Body of pancreas (tissue), 4 donors: ENCODE results near the gene PNPLA7. TPM values are rescaled to one million over a fixed set of nuclear protein-coding genes. Genes with fewer than 3 reads are reported as not detected.

Experiments
- ATAC-seq: fragments of 150-250 bp; one replicate; pipeline ENCODE4 v1.9.1; 2016
- DNase-seq, 4 donors: peaks; one replicate each; pipeline ENCODE4 v3.0.0-alpha.2; 2019
- H3K27ac ChIP-seq, 4 donors: fragments of 200-600 bp; sonication (generic); 1 replicate in 3 of 4; 2 replicates in 1 of 4; pipeline versions ENCODE4 v1.5.1 to v1.6.1; 2016 to 2019; ENCODE audit warnings: mild to moderate bottlenecking in 1 of 4, mixed read lengths in 1 of 4, moderate library complexity in 1 of 4
- H3K27me3 ChIP-seq, 2 donors: fragments of 200-600 bp; sonication (generic); one replicate each; pipeline ENCODE4 v1.6.0; 2016; ENCODE audit warnings: mild to moderate bottlenecking in 1 of 2
- H3K36me3 ChIP-seq, 2 donors: fragments of 200-600 bp; sonication (generic); replicated peaks in 1 of 2; 2 replicates each; pipeline ENCODE4 v1.5.1; 2016; ENCODE audit warnings: low read depth in 2 of 2; ENCODE audit not compliant: insufficient read depth in 1 of 2
- H3K4me1 ChIP-seq: fragments of 200-600 bp; sonication (generic); one replicate; pipeline ENCODE4 v1.6.0; 2016
- H3K4me3 ChIP-seq, 2 donors: fragments of 200-600 bp; sonication (generic); 1 replicate in 1 of 2; 2 replicates in 1 of 2; pipeline ENCODE4 v1.5.1; 2016 to 2019
- H3K9me3 ChIP-seq, 3 donors: fragments of 200-600 bp; sonication (generic); 1 replicate in 2 of 3; 2 replicates in 1 of 3; pipeline ENCODE4 v1.5.1; 2016
- CTCF ChIP-seq, 7 experiments: fragments of 450-650 bp in 4 of 7; fragments of 200-600 bp in 3 of 7; sonication (generic) in 3 of 7; IDR thresholded peaks; one replicate each; pipeline ENCODE4 v1.5.1; 2016 to 2019; ENCODE audit warnings: antibody characterized with exemption in 7 of 7
- POLR2A ChIP-seq, 3 donors: fragments of 450-650 bp; IDR thresholded peaks; one replicate each; pipeline ENCODE4 v1.6.1; 2016; ENCODE audit warnings: antibody characterized with exemption in 3 of 3, mild to moderate bottlenecking in 2 of 3
- WGBS, 2 donors: methylation state at CpG; one replicate each; pipeline ENCODE4 v1.1.5; 2017; 5-methylcytosine and 5-hydroxymethylcytosine counted together
- intact Hi-C: fragments of 100-400 bp; cut with DNase I; formaldehyde crosslinking; loops from one replicate; pipeline ENCODE4 v1.15.1; 2023
- total RNA-seq, 2 donors: library from RNA; depleted of rRNA; stranded (reverse); fragments of >200 nt; gene quantifications; one replicate each; pipeline ENCODE4 v1.1.0, GENCODE V29; 2016

The PNPLA7 gene
- total RNA-seq, 2 donors from 2014 or later, result 16.1 to 27.7 TPM

GRCh38 chr9:137505421-137506140, 44.6 kb downstream of the PNPLA7 start:
- DNase-seq (no peak), ATAC-seq (no peak)
- WGBS, 2 donors, result 91% methylated on average over 12 to 27 of the region's 28 CpGs
- Histone ChIP-seq H3K4me3 (no peak overlapping the region), H3K27me3 (no peaks in the 10 kb centered on the region), H3K36me3 (no peaks in the 10 kb centered on the region), H3K9me3 (no peaks in the 10 kb centered on the region), H3K27ac (no peak overlapping the region), H3K4me1 (no peaks in the 10 kb centered on the region)
- TF ChIP-seq CTCF (IDR thresholded peaks at IDR 0.05) (no peak), POLR2A (IDR thresholded peaks at IDR 0.05) (no peak)
- intact Hi-C loops, result no loop called here

GRCh38 chr9:137504432-137504777, 45.8 kb downstream of the PNPLA7 start:
- no peak for DNase-seq
- no peaks in the 10 kb centered on the region for H3K9me3 ChIP-seq
- H3K27me3 ChIP-seq, result no peaks in the 10 kb centered on the region
- H3K36me3 ChIP-seq, result no peaks in the 10 kb centered on the region
- ATAC-seq, result no peak
- WGBS, 2 donors, result 86 to 90% methylated on average over 7 of the region's 7 CpGs
- no peak overlapping the region for H3K27ac ChIP-seq
- no peaks in the 10 kb centered on the region for H3K4me1 ChIP-seq
- H3K4me3 ChIP-seq, result no peak overlapping the region
- no peak for TF ChIP-seq POLR2A (IDR thresholded peaks at IDR 0.05)
- TF ChIP-seq CTCF (IDR thresholded peaks at IDR 0.05), result no peak
- intact Hi-C loops, result no loop called here

- Histone ChIP-seq H3K9me3 (no peaks in the 10 kb centered on the region), H3K4me3 (no peak overlapping the region), H3K36me3 (peaks cover 0 to 2% of the 10 kb centered on the region in 2 donors), H3K4me1 (no peaks in the 10 kb centered on the region), H3K27ac (no peak overlapping the region), H3K27me3 (no peaks in the 10 kb centered on the region)
- 91% methylated on average over 33 to 34 of the region's 36 CpGs for WGBS, 2 donors
- TF ChIP-seq CTCF (IDR thresholded peaks at IDR 0.05) (no peak), POLR2A (IDR thresholded peaks at IDR 0.05) (no peak)
- DNase-seq (no peak), ATAC-seq (no peak)
- intact Hi-C loops, result no loop called here
Measured at GRCh38 chr9:137502008-137502911, 47.9 kb downstream of the PNPLA7 start.

- H3K36me3 ChIP-seq, result peaks cover 0 to 2% of the 10 kb centered on the region in 2 donors
- no peak for ATAC-seq
- 81 to 82% methylated on average over 9 to 11 of the region's 12 CpGs for WGBS, 2 donors
Measured at GRCh38 chr9:137501457-137501856, 48.7 kb downstream of the PNPLA7 start.

More at GRCh38 chr9:137501457-137501856, 48.7 kb downstream of the PNPLA7 start:
- H3K4me1 ChIP-seq, result no peaks in the 10 kb centered on the region
- no peak for DNase-seq
- no peaks in the 10 kb centered on the region for H3K9me3 ChIP-seq
- intact Hi-C loops, result no loop called here
- H3K4me3 ChIP-seq, result no peak overlapping the region
- TF ChIP-seq POLR2A (IDR thresholded peaks at IDR 0.05) (no peak), CTCF (IDR thresholded peaks at IDR 0.05) (no peak)
- H3K27ac ChIP-seq, result no peak overlapping the region
- H3K27me3 ChIP-seq, result no peaks in the 10 kb centered on the region
